Left lung (tissue), 10 donors: ENCODE measurements around the gene ARGFX. TPM values are rescaled to one million over a fixed set of nuclear protein-coding genes. Genes with fewer than 3 reads are reported as not detected.
"Not testable (repeated sequence)": the region's sequence is repeated elsewhere in the genome, so short reads cannot be mapped to it uniquely, and the experiment has no call there.

Source experiments
- ATAC-seq: fragments of 200-7000 bp; cut with Tn5 transposase; one replicate; pipeline ENCODE4 v1.9.1; 2020; ENCODE audit warnings: moderate library complexity
- DNase-seq, 4 donors: peaks; one replicate each; pipeline ENCODE4 v3.0.0-alpha.2; 2013 to 2020
- H3K27ac ChIP-seq, 2 donors: fragments of 200-600 bp; sonication (generic) in 1 of 2; one replicate each; pipeline versions ENCODE4 v1.5.0 to v1.8.0; 2020 to 2021
- H3K27me3 ChIP-seq, 2 donors: fragments of 200-600 bp; sonication (generic) in 1 of 2; one replicate each; pipeline versions ENCODE4 v1.5.0 to v1.8.0; 2020 to 2021
- H3K36me3 ChIP-seq, 2 donors: fragments of 200-600 bp; sonication (generic) in 1 of 2; one replicate each; pipeline versions ENCODE4 v1.5.0 to v1.8.0; 2020 to 2021
- H3K4me1 ChIP-seq, 2 donors: fragments of 200-600 bp; one replicate each; pipeline ENCODE4 v1.8.0; 2021
- H3K4me3 ChIP-seq, 2 donors: fragments of 200-600 bp; sonication (generic) in 1 of 2; one replicate each; pipeline versions ENCODE4 v1.5.0 to v1.8.0; 2020 to 2021; ENCODE audit warnings: mild to moderate bottlenecking in 1 of 2
- H3K9me3 ChIP-seq, 2 donors: fragments of 200-600 bp; sonication (generic) in 1 of 2; one replicate each; pipeline versions ENCODE4 v1.5.0 to v1.8.0; 2020 to 2021
- intact Hi-C, 2 donors: fragments of 100-400 bp; cut with DNase I; formaldehyde crosslinking; loops; one replicate each; pipeline versions ENCODE4 v1.11.2 to v1.14.2; 2022
- polyA plus RNA-seq, 6 donors: library from polyadenylated mRNA; unstranded; fragments of 120-200 nt; gene quantifications; one replicate each; pipeline ENCODE4 v1.2.1, GENCODE V29; 2013; ENCODE audit not compliant: insufficient read length in 6 of 6
- total RNA-seq, 2 donors: library from RNA; stranded (reverse); fragmentation: NEBNext Ultra II Directional; extraction: Animal tissue kit (Norgen Biotek cat#: 25700); gene quantifications; one replicate each; pipeline ENCODE4 v1.2.1, GENCODE V29; 2021
- TF ChIP-seq, protein P1 (sequence below), 2 donors: fragments of 200-600 bp; sonication (generic) in 1 of 2; IDR thresholded peaks; one replicate each; pipeline versions ENCODE4 v1.5.0 to v1.8.0; 2021; ENCODE audit warnings: antibody characterized with exemption in 2 of 2
- donor health status: DM: no; HTN: yes; CAD: no.
- donor health status: DM: no; HTN: no; CAD: no.

ARGFX gene
- total and polyA plus RNA-seq, 8 donors: 0.17 TPM; not detected in 7

DNA sequence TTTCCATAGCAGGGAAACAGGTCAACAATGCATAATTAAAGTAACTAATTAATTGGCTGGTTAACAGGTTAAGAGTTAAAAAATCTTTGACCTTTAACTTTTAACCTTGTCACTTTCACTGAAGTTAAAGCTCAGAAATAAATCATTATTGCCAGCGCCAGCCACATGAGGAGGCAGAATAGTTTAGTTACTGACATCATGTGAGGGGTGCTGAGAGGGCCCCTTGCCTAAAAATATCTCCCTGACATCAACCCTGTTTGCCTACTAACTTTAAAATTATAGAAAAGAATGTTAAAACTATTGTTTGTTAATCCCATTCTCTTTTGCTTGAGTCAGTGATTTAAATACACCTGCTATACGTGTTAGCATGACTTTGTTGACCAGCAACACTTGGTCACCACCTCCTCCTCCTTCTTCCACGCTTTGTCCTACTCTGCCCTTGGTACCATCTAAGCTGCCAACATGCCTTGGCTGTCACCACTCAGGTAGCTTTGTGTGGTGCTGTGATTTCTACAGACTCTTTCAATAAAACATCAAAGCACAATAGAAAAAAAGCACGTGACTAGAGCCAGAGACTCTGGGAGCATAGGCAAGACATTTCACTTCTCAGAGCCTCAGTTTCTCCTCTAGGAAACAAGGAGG lies 28.1 kb downstream of the ARGFX start:
- Histone ChIP-seq H3K27me3 (no peaks in the 10 kb centered on the region), H3K4me3 (no peak overlapping the region), H3K9me3 (no peaks in the 10 kb centered on the region), H3K36me3 (no peaks in the 10 kb centered on the region), H3K27ac (no peak overlapping the region), H3K4me1 (no peaks in the 10 kb centered on the region)
- TF ChIP-seq, protein P1, sequence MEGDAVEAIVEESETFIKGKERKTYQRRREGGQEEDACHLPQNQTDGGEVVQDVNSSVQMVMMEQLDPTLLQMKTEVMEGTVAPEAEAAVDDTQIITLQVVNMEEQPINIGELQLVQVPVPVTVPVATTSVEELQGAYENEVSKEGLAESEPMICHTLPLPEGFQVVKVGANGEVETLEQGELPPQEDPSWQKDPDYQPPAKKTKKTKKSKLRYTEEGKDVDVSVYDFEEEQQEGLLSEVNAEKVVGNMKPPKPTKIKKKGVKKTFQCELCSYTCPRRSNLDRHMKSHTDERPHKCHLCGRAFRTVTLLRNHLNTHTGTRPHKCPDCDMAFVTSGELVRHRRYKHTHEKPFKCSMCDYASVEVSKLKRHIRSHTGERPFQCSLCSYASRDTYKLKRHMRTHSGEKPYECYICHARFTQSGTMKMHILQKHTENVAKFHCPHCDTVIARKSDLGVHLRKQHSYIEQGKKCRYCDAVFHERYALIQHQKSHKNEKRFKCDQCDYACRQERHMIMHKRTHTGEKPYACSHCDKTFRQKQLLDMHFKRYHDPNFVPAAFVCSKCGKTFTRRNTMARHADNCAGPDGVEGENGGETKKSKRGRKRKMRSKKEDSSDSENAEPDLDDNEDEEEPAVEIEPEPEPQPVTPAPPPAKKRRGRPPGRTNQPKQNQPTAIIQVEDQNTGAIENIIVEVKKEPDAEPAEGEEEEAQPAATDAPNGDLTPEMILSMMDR (IDR thresholded peaks at IDR 0.05): no peak
- ATAC-seq (no peak), DNase-seq (no peak)
- intact Hi-C loops: no loop called here

DNA sequence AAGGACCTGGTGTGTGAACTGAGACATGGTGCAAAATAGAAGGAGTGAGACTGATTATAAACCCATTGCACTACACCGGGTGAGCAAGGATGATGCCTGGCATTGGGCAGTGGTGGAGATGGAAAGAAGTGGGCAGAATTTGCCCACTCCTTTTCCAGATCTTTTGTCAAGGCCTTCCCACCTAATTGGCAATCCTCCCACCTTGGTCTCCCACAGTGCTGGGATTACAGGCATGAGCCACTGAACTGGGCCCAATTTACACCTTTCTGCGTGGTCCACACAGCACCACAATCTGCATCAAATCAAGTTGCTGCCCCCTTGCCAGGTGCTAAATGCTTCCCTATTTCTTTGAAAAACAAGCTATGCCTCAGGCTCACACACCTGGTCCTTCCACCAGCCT lies 30.8 kb downstream of the ARGFX start:
- Histone ChIP-seq H3K4me3 (no peak overlapping the region), H3K4me1 (no peaks in the 10 kb centered on the region), H3K9me3 (no peaks in the 10 kb centered on the region), H3K36me3 (no peaks in the 10 kb centered on the region), H3K27ac (no peak overlapping the region), H3K27me3 (no peaks in the 10 kb centered on the region)
- intact Hi-C loops: no loop called here
- DNase-seq (no peak), ATAC-seq (no peak)
- TF ChIP-seq, protein P1 (IDR thresholded peaks at IDR 0.05): no peak

DNA sequence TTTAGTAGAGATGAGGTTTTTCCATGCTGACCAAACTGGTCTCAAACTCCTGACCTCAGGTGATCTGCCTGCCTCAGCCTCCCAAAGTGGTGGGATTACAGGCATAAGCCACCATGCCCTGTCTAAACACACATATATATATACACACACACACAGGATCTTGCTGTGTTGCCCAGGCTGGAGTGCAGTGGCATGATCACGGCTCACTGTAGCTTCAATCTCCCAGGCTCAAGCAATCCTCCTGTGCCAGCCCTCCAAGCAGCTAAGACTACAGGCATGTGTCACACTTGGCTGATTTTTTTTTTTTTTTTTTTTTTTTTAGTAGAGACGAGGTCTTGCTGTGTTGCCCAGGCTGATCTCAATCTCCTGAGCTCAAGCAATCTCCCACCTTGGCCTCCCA lies 32.2 kb downstream of the ARGFX start:
- H3K27ac ChIP-seq, ATAC-seq, H3K27me3 ChIP-seq, H3K9me3 ChIP-seq, DNase-seq, H3K36me3 ChIP-seq, intact Hi-C loops, H3K4me3 ChIP-seq, H3K4me1 ChIP-seq: not testable (repeated sequence)

DNA sequence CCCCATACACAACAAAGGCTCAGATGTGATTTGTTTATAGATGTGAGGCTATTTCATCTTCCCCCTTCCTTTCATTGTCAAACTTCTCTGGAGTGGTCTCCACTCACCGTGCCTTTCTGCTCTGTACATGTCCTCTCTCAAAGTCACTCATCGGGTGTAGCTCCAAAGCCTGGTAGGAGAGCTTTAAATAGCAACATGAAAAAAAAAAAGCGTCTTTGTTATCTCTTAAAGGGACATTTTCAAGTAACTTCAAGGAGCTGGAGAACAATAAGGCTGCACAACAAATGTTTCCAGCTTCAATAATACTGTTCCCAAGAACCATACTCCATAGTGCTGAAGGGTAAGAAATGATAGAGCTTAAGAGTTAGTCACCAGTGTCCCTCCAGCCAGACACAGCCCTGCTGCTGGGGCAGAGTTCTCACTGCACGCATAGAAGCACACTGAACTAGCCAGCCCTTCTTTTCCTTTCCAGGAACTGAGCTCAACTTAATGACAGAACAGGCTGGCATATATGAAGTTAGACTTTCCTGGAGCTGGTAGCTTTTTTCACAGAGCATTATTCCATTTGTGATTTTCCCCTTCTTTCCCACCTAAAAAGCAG lies 33.6 kb downstream of the ARGFX start:
- no peak for DNase-seq
- intact Hi-C loops: no loop called here
- ATAC-seq: no peak
- Histone ChIP-seq H3K9me3 (no peaks in the 10 kb centered on the region), H3K4me1 (no peaks in the 10 kb centered on the region), H3K36me3 (no peaks in the 10 kb centered on the region), H3K27me3 (no peaks in the 10 kb centered on the region), H3K4me3 (no peak overlapping the region), H3K27ac (no peak overlapping the region)
- TF ChIP-seq, protein P1 (IDR thresholded peaks at IDR 0.05): no peak

DNA sequence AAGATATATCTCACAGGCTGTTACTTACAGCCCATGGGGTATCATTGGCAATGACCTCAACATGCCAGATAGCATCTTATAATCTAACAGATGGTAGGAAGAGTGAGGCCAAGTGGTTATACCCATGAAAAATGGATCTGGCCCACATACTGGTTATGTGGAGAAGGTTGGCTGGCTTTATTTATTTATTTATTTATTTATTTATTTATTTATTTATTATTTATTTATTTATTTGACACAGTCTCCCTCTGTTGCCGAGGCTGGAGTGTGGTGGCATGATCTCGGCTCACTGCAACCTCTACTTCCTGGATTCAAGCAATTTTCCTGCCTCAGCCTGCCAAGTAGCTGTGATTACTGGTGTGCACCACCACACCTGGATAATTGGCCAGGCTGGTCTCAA lies 37.0 kb downstream of the ARGFX start:
- intact Hi-C loops: no loop called here
- Histone ChIP-seq H3K4me1 (no peaks in the 10 kb centered on the region), H3K4me3 (no peak overlapping the region), H3K27ac (no peak overlapping the region), H3K9me3 (no peaks in the 10 kb centered on the region), H3K27me3 (no peaks in the 10 kb centered on the region), H3K36me3 (no peaks in the 10 kb centered on the region)
- TF ChIP-seq, protein P1 (IDR thresholded peaks at IDR 0.05): no peak
- DNase-seq (no peak), ATAC-seq (no peak)

DNA sequence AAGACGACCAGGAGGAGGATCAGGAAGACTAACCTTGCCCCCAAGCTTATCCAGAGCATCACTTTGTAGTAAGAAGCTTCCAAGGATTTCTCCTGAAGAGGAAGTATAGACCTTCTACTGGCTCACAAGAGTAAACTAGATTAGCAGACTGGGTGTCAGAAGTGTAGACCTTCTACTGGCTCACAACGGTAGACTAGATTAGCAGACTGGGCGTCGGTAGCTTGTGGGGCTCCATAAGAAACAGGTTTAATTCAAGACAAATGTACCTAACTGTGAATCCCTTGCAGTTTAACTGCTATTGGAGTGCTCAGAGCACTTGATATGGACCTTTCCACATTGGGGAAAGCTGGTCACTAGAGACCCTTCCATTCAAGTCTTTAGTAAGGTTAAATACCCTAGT lies 38.4 kb downstream of the ARGFX start:
- DNase-seq (no peak), ATAC-seq (no peak)
- Histone ChIP-seq H3K27ac (no peak overlapping the region), H3K9me3 (no peaks in the 10 kb centered on the region), H3K4me3 (no peak overlapping the region), H3K27me3 (no peaks in the 10 kb centered on the region), H3K36me3 (no peaks in the 10 kb centered on the region), H3K4me1 (no peaks in the 10 kb centered on the region)
- TF ChIP-seq, protein P1 (IDR thresholded peaks at IDR 0.05): no peak
- intact Hi-C loops: no loop called here
